SK-N-SH (cell line): ENCODE data around the gene SMYD3.

Experiments used
- EP300 ChIP-seq, 2 experiments: IDR thresholded peaks; 2 replicates each; pipeline versions ENCODE4 v1.4.0 to v1.6.1; 2012; ENCODE audit warnings: borderline replicate concordance in 1 of 2, low read depth in 1 of 2, low read length in 1 of 2
- ZBTB33 ChIP-seq: IDR thresholded peaks from 2 replicates; pipeline ENCODE4 v1.4.0; 2012; ENCODE audit warnings: low read depth, borderline replicate concordance

DNA sequence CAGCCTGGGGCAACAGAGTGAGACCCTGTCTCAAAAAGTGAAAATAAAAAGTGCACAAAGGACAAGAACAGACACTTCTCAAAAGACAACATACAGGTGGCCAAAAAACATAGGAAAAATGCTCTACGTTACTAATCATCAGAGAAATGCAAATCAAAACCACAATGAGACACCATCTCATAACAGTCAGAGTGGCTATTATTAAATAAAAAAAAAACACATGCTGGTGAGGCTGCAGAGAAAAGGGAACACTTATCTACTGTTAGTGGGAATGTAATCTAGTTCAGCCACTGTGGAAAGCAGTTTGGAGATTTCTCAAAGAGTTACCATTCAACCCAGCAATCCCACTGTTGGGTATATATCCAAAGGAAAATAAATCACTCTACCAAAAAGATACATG, 173.2 kb downstream of the SMYD3 start:
- TF ChIP-seq EP300 (IDR thresholded peaks at IDR 0.05; ENCODE audit: borderline replicate concordance in 1 of 2, low read depth in 1 of 2, low read length in 1 of 2): no peak
- TF ChIP-seq ZBTB33: no peak
